DMS53 (cell line): ENCODE results near the gene CDA.
"Not testable (repeated sequence)": the region's sequence is repeated elsewhere in the genome, so short reads cannot be mapped to it uniquely, and the experiment has no call there.

ENCODE experiments used
- DNase-seq: peaks from one replicate; lab custom pipeline; 2025; lab: John Stamatoyannopoulos, UW

CDA gene

DNA sequence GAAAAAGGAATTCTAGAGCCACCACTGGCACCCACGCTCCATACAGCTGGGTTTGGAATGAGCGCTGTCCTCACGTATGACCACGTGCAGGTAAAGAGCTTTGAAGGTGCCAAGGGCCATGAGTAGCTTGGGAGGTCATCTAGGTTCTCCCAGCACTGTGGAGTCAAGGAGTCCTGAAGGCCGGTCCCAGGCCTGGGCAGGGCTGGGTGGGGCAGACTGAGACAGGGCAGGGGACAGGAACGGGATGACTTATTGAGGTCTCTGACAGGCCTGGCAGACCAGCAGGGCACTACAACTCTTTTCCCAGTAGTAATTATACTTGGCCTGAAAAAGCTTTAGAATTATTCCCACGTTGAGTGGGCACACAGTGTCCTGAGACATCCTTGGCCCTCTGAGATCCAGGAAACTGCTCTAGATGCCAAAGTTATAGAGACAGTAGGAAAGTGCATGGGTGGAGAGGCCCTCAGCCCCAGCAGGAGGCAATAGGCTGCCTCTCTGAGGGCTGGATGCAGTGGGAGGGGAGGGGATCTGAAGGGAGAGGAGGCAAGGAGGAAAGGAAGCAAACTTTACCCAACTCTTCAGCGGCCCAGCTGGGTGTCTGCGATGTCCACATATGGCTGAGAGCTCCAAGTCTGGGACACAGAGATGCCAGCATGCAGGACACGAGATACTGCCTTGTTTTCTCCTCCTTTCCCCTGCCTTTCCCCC lies 1.8 kb upstream of the CDA start:
- DNase-seq: no peak

DNA sequence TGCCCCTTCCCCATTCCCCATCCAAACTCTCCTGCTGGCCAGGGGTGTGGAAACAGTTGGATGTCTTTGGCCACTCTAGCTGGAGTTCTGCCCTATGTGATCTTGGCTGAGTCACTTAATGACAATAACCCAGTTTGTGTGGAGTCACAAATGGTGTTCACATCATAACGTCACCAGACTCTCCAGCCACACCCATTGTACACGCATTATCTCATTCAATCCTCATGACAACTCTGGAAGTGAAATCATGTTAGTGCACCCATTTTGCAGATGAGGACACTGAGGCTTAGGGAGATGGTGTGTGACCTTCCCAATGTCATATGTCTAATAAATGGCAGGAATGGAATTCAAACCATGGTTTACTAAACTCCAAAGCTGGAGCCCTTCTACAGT lies 1.2 kb upstream of the CDA start:
- DNase-seq: peak; percentile 42

- DNase-seq: no peak
Observed at GRCh38 chr1:20589331-20590278, 708 bp downstream of the CDA start.

- no peak for DNase-seq
Observed at GRCh38 chr1:20590306-20590777, 1.4 kb downstream of the CDA start.

- no peak for DNase-seq
Observed at GRCh38 chr1:20593756-20594155, 4.9 kb downstream of the CDA start.

GRCh38 chr1:20594746-20595145 lies 5.8 kb downstream of the CDA start:
- DNase-seq: no peak

DNA sequence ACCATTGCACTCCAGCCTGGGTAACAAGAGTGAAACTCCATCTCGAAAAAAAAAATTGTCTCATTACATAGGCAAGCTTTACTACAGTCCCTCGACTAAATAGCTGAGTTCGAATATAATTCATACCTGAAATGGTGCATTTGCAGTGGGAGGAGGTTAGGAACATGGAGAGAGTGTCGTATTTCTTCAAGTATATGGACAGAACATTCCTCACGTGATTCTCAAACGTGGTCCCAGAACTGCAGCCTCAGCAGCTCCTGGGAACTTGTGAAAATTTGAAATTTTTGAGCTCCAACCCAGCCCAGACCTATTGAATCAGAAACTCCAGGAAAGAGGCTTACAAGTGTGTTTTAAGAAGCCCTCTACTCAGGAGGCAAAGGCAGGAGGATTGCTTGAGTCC lies 7.2 kb downstream of the CDA start:
- DNase-seq: no peak

DNA sequence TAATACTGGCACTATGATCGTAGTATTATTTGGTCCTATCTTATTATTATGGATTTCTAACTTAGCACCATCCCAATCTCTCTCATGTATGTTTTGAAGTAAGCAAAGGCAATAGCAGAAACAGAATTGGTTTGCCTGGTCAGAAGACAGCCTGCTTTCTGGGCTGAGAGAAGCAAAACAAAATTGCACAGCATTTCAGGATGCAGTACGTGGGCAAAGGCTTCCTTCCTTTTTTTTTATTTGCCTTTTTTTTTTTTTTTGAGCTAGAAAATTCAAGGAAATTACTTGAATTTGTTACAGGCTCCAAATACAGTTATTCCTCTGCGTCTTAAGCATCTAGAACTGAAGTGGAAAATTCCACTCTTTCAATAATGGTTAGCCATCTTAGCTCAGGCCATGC lies 8.8 kb downstream of the CDA start:
- DNase-seq: no peak

DNA sequence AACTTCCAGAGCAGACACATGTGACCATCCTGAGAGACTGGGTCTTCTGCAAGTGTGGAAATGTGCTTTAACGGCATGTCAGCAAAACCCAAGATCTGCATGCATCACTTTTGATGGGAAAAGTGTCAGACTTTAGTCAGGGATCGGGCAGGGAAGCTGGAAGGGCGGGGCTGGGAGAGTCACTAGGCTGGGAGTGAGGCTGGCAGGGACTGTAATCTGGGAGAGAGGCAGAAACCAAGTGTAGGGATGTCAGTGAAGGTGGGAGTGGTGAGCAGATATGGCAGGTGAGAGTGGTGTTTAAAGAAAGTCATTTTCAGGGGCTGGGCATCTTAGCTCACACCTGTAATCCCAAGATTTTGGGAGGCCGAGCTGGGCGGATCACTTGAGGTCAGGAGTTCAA lies 11.3 kb downstream of the CDA start:
- DNase-seq: no peak

DNA sequence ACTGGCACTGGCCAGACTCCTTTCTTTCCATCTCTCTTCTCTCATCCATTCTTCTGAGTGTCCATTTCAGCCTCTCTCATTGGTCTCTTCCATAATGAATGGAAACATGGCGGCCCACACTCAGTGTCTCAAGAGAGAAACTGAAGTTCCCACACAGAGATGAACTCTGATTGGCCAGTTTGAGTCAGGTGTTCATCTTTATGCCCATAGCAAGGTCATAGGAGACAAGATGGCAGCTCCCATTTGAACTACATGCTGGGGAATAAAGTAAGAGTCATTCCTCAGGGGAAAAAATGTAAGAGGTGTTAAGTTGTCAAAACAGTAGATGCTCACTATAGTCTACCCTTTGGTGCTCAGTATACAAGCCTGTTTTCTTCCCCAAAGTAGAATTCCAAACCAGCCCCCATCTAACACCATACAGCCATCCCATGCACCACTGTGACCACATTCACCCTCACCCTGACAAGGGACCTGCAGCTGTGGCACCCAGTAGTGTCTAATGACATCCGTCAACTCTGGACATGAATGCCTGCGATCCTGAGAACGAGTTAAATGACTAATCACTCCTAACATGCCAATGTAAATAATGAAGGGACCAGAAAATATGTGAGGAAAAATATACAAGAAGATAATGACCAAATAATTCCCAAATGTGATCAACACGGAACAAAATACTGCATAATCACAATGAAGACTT lies 12.4 kb downstream of the CDA start:
- no peak for DNase-seq

DNA sequence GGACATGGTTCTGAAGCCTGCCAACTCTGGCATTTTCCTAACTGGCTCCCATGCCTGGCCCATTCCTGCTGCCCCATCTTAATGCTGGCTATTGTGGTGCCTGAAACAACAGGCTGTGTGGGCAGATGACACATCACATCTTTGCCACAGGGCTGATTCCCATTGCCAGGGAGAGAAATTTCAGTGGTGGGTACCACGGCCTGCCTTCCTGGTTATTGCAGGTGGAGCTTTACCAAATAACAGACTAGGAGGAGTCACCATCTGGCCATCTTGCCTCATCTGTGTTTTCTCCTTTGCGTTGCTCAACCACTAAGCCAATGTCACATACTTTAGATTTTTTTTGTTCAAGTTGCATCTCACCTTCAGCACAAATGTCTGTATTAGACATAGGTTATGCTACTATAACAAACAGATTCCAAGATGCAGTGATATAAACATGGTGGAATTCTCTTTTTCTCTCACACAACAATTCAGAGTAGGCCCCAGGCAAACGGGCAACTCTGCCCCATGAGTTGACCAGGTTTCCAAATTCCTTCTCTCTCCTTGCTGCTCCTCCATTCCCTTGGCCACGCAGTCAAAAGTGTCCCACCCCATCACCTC lies 14.1 kb downstream of the CDA start:
- no peak for DNase-seq

GRCh38 chr1:20603504-20604464 lies 14.9 kb downstream of the CDA start:
- DNase-seq: no peak

- no peak for DNase-seq
Observed at GRCh38 chr1:20604678-20605077, 15.8 kb downstream of the CDA start.

- DNase-seq: not testable (repeated sequence)
Observed at GRCh38 chr1:20606801-20607570, 18.1 kb downstream of the CDA start.

DNA sequence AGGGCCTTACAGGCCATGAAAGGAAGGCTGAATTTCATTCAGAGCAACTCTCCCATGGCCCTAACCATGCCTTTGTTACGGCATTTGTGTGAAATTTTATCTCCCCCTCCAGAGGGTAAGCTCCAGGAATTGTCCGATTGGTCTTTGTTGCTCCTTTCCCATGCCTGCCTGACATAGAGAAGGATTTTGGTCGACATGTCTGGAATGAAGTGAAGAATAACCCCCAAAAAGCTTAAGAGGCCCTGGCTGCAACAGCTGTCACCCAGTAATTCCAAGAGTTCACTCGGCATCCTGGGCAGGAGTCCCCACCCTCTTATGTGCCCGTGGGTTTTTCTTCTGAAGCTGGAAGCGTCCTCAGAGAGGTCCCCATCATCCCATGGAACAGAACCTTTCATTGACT lies 20.6 kb downstream of the CDA start:
- DNase-seq: no peak

DNA sequence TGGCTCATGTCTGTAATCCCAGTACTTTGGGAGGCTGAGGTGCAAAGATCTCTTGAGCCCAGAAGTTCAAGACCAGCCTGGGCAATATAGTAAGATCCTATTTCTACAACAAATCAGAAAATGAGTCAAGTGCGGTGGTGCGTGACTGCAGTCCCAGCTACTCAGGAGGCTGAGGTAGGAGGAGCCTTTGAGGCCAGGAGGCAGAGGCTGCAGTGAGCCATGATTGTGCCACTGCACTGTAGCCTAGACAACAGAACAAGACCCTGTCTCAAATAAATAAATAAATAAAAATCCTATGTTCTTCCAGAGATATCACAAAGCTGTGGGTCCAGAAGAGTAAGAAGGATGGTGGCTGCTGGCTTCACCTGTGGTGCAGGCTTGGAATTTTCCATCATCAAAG lies 22.1 kb downstream of the CDA start:
- DNase-seq: no peak

DNA sequence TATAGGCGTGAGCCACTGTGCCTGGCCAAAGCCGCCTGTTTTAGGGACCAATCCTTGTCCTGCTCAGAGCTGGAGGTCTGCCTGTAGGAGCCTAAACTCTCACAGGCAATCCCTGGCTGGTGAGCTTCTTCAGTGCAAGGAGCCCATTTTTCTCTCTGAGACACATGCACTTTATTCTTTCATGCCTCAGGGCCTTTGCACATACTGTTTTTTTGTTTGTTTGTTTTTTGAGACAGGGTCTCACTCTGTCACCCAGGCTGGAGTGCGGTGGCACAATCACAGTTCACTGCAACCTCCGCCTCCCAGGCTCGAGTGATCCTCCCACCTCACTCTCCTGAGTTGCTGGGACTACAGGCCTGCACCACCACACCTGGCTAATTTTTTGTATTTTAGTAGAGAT lies 22.8 kb downstream of the CDA start:
- no peak for DNase-seq

GRCh38 chr1:20612221-20612746 lies 23.4 kb downstream of the CDA start:
- DNase-seq: no peak

DNA sequence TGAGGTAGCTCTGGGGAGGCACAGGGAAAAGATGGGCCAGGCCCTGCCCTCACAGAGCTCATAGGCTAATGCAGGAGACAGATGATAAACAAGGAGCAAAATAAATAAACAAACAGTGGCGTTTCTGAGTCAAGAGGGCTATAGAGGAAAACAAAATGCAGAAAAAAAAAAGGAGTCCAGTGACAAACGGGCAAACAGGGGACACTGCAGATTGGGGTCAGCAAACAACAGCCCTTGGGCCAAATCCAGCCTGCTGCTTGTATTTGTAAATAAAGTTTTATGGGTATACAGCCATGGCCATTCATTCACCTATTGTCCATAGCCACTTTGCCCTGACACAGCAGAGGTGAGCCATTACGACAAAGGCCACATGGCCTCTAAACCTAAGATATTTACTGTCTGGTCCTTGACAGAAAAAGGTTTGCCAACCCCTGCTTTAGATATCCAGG lies 25.3 kb downstream of the CDA start:
- DNase-seq: no peak
